ENCODE data around the gene TMEM260. TPM values are rescaled to one million over a fixed set of nuclear protein-coding genes. Genes with fewer than 3 reads are reported as not detected.

Gene TMEM260
- total RNA-seq, 1 donor from 2014 or later: 20.6 TPM

GRCh38 chr14:56580221-56580711 lies 668 bp downstream of the TMEM260 start:
- peaks cover 2% of the 10 kb centered on the region for H3K27me3 ChIP-seq (ENCODE audit: insufficient read depth, low read length)
- peaks cover 11% of the 10 kb centered on the region for H3K4me1 ChIP-seq (ENCODE audit: insufficient read depth, low read length)
- DNase-seq (ENCODE audit: low read depth): no peak
- H3K4me2 ChIP-seq (ENCODE audit: low read length): peak overlapping the region; percentile 98
- Mint-ChIP-seq H3K4me3 (ENCODE audit: unreplicated experiment) (peak overlapping the region; percentile 98), H3K27ac (ENCODE audit: unreplicated experiment) (peak overlapping the region; percentile 92), H3K4me1 (ENCODE audit: low read depth, unreplicated experiment) (peaks cover 15% of the 10 kb centered on the region), H3K27me3 (ENCODE audit: low read depth, unreplicated experiment) (no peaks in the 10 kb centered on the region), H3K9me3 (ENCODE audit: unreplicated experiment) (no peaks in the 10 kb centered on the region), H3K36me3 (ENCODE audit: low read depth, unreplicated experiment) (no peaks in the 10 kb centered on the region)
- H3K4me3 ChIP-seq (ENCODE audit: insufficient read depth, low read depth, low read length): peak overlapping the region; percentile 98
- no peaks in the 10 kb centered on the region for H3K9me3 ChIP-seq (ENCODE audit: insufficient read depth, low read depth, low read length)
- H4K20me1 ChIP-seq (ENCODE audit: insufficient read depth, low read length): peaks cover 41% of the 10 kb centered on the region
- TF ChIP-seq CTCF (IDR thresholded peaks at IDR 0.05; ENCODE audit: insufficient read depth, low read depth, low read length): no peak
- no peak for TF ChIP-seq EZH2 (IDR thresholded peaks at IDR 0.05; ENCODE audit: insufficient read depth, low read length)
- H3K27ac ChIP-seq (ENCODE audit: low read depth, low read length): peak overlapping the region; percentile 93
- peak overlapping the region; percentile 95 for H2AFZ ChIP-seq (ENCODE audit: low read depth, low read length)
- FAIRE-seq: no peak
- H3K36me3 ChIP-seq (ENCODE audit: insufficient read depth, low read length): no peaks in the 10 kb centered on the region
- peaks cover 40% of the 10 kb centered on the region for H3K79me2 ChIP-seq (ENCODE audit: insufficient read depth, low read length)
- peak overlapping the region; percentile 94 for H3K9ac ChIP-seq (ENCODE audit: low read length)

DNA sequence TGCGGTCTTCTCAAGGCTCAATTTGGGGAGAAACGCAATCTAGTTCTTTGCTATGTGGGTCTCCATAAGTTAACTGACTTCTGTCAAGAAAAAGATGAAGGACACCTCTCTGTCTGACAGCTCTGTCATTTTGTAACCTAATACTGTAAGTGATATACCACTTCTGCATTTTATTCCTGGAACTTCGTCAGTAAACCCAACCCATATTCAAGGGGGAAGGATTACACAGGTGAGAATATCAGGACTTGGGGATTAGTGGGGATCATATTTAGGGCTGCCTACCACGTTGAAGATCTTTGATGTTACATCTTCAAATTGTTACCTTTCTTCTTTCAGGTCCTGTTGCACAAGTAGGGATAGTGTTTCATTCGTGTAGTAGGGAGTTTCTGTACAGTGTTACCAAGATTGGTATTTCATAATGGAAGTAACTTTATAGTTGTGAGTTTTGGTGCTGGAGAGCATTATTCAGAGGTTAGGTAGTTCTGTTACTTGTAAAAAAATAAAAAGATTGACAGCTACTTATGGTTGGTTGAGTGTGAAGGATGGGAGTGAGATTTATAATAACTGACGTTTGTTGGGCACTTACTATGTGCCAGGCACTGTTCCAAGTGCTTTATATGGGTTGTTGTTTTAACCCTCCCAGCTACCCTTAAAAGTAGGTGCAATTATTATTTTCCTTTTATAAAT lies 1.6 kb downstream of the TMEM260 start:
- Histone ChIP-seq H3K36me3 (ENCODE audit: insufficient read depth, low read length) (peaks cover 5% of the 10 kb centered on the region), H3K27me3 (ENCODE audit: insufficient read depth, low read length) (peaks cover 2% of the 10 kb centered on the region), H3K27ac (ENCODE audit: low read depth, low read length) (no peak overlapping the region), H3K79me2 (ENCODE audit: insufficient read depth, low read length) (peaks cover 40% of the 10 kb centered on the region), H3K9me3 (ENCODE audit: insufficient read depth, low read depth, low read length) (no peaks in the 10 kb centered on the region), H2AFZ (ENCODE audit: low read depth, low read length) (no peak overlapping the region), H3K4me3 (ENCODE audit: insufficient read depth, low read depth, low read length) (peak overlapping the region; percentile 98), H3K9ac (ENCODE audit: low read length) (no peak overlapping the region), H3K4me1 (ENCODE audit: insufficient read depth, low read length) (peaks cover 11% of the 10 kb centered on the region), H4K20me1 (ENCODE audit: insufficient read depth, low read length) (peaks cover 41% of the 10 kb centered on the region), H3K4me2 (ENCODE audit: low read length) (peak overlapping the region; percentile 98)
- H3K4me1 Mint-ChIP-seq (ENCODE audit: low read depth, unreplicated experiment): peaks cover 15% of the 10 kb centered on the region
- TF ChIP-seq EZH2 (IDR thresholded peaks at IDR 0.05; ENCODE audit: insufficient read depth, low read length) (no peak), CTCF (IDR thresholded peaks at IDR 0.05; ENCODE audit: insufficient read depth, low read depth, low read length) (no peak)
- H3K27me3 Mint-ChIP-seq (ENCODE audit: low read depth, unreplicated experiment): no peaks in the 10 kb centered on the region
- no peak for DNase-seq (ENCODE audit: low read depth)
- H3K27ac Mint-ChIP-seq (ENCODE audit: unreplicated experiment): no peak overlapping the region
- H3K4me3 Mint-ChIP-seq (ENCODE audit: unreplicated experiment): peak overlapping the region; percentile 98
- no peaks in the 10 kb centered on the region for H3K36me3 Mint-ChIP-seq (ENCODE audit: low read depth, unreplicated experiment)
- FAIRE-seq: no peak
- no peaks in the 10 kb centered on the region for H3K9me3 Mint-ChIP-seq (ENCODE audit: unreplicated experiment)
